Psoas muscle (tissue), 8 donors: ENCODE data around the gene PRR23E. TPM values are rescaled to one million over a fixed set of nuclear protein-coding genes. Genes with fewer than 3 reads are reported as not detected.
A peak's percentile ranks its signal among the peaks of the same experiment; 100 is the strongest.

Experiments
- ATAC-seq, 4 donors: fragments of 200-7000 bp; cut with Tn5 transposase; one replicate each; pipeline ENCODE4 v1.9.1; 2020; ENCODE audit warnings: moderate library complexity in 3 of 4, mild to moderate bottlenecking in 2 of 4
- DNase-seq, 2 donors: peaks; one replicate each; pipeline ENCODE4 v3.0.0-alpha.2; 2020
- H3K27ac ChIP-seq: fragments of 200-600 bp; one replicate; pipeline ENCODE4 v1.8.0; 2022
- H3K27me3 ChIP-seq, 3 donors: fragments of 200-600 bp in 1 of 3; one replicate each; pipeline versions ENCODE4 v1.6.1 to v1.8.0; 2013 to 2022; ENCODE audit warnings: low read length in 2 of 3, mild to moderate bottlenecking in 2 of 3, moderate library complexity in 1 of 3; ENCODE audit not compliant: insufficient read depth in 3 of 3
- H3K36me3 ChIP-seq, 2 donors: fragments of 200-600 bp in 1 of 2; one replicate each; pipeline versions ENCODE4 v1.6.1 to v1.8.0; 2013 to 2022; ENCODE audit warnings: low read depth in 1 of 2, mild to moderate bottlenecking in 1 of 2, moderate library complexity in 1 of 2; ENCODE audit not compliant: insufficient read depth in 1 of 2
- H3K4me1 ChIP-seq: fragments of 200-600 bp; one replicate; pipeline ENCODE4 v1.8.0; 2022
- H3K4me3 ChIP-seq: fragments of 200-600 bp; one replicate; pipeline ENCODE4 v1.8.0; 2022; ENCODE audit warnings: mild to moderate bottlenecking
- H3K9me3 ChIP-seq: fragments of 200-600 bp; one replicate; pipeline ENCODE4 v1.8.0; 2022
- CTCF ChIP-seq: fragments of 200-600 bp; IDR thresholded peaks from one replicate; pipeline ENCODE4 v1.8.0; 2022; ENCODE audit warnings: antibody characterized with exemption
- WGBS, 3 donors: extraction: QIAGEN DNeasy Blood & Tissue Kit; methylation state at CpG; one replicate each; pipeline versions ENCODE4 v1.1.6 to v1.1.7; 2013; 5-methylcytosine and 5-hydroxymethylcytosine counted together
- intact Hi-C, 2 donors: fragments of 100-400 bp; cut with DNase I; formaldehyde crosslinking; loops; one replicate each; pipeline versions ENCODE4 v1.11.0 to v1.14.2; 2022
- polyA plus RNA-seq, 3 donors: library from polyadenylated mRNA; stranded (reverse); fragments of 200-250 nt; gene quantifications; one replicate each; pipeline ENCODE4 v1.2.3, GENCODE V29; 2013
- total RNA-seq, 4 donors: library from RNA; stranded (reverse); fragmentation: NEBNext Ultra II Directional in 2 of 4; extraction: Animal tissue kit (Norgen Biotek cat#: 25700) in 2 of 4; gene quantifications; one replicate each; pipeline versions ENCODE4 v1.2.1 to v1.2.4, GENCODE V29; 2021 to 2023
- donor health status: healthy with polysubstance abuse.
- donor health status: DM: no; HTN: no; CAD: no; lungs with moderate emphysema.
- donor health status: Bipolar disorder and iron deficiency.
- donor health status: healthy.
- donor health status: DM: yes; HTN: yes; CAD: no.
- donor health status: DM: no; HTN: no; CAD: no.
- donor health status: DM: no; HTN: no; CAD: no.
- donor health status: DM: yes; HTN: yes; CAD: no.

The PRR23E gene
- total and polyA plus RNA-seq, 7 donors = not detected

DNA sequence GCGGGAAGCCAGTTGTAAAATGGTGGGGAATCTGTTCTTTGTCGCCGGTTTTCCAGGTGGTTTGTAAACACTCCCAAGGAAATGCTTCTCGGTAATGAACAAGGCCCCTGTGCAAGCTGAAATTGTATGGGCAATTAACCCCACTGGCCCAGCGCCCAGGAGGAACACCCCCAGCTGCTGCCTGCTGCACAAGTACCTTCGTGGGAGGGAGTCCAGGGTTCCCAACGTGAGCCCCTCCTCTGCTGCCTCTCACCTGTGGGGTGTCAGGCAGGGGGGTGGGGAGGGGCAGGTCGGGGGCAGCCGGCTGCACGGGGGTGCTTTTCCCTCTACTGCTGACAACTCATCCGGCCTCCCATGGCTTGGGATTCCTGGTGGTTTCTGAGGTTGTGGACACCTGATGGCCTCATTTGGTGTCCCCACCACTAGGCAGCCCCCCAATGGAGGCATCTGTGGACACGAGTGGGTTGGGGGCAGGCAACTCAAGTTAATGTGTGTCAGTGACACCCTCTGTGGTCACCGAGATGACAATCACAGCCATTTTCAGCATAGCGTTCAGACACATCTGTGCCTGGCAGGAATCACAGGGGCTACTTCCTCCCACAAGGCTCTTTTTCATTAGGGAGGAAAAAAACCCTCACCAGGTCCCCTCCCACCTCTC is 35.6 kb upstream of the PRR23E start:
- DNase-seq = peak in 1 of 2 donors; percentile 30
- Histone ChIP-seq H3K4me3 (no peak overlapping the region), H3K27ac (no peak overlapping the region), H3K27me3 (peaks cover 0 to 16% (median 2%) of the 10 kb centered on the region in 3 donors), H3K9me3 (no peaks in the 10 kb centered on the region), H3K36me3 (no peaks in the 10 kb centered on the region), H3K4me1 (no peaks in the 10 kb centered on the region)
- no peak for ATAC-seq
- intact Hi-C loops = no loop called here
- 24 to 26% (median 26%) methylated on average over 12 to 14 of the region's 14 CpGs for WGBS, 3 donors
- no peak for TF ChIP-seq CTCF

DNA sequence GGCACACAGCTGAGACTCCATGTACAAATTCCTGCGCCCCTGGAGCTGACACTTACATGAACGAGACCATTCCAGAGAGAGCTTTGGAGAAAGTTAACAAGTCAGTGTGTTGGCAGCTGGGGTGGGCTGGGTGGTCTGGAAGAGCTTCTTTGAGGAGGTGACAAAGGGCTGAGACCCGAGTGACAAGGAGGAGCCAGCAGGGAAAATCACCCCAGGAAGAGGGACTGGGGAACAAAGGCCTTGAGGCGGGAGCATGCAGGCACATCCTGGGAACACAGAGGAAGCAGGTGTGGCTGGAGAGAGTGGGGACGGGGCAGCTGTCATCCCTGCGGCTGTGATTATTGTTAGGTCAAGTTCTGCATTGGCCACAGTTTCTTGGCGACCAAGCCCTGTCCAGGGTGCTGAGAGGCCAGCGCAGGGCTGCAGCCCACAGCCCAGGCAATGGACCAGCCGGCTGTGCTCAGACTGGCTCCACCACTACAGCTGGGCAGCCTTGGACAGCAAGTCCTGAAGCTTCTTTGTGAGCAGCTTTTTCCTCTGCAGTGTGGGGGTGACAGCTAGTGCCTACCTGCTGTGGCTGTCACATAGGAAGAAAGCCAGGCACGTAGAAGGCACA is 34.2 kb upstream of the PRR23E start:
- 20 to 22% (median 20%) methylated on average over 10 of the region's 10 CpGs for WGBS, 3 donors
- Histone ChIP-seq H3K4me1 (no peaks in the 10 kb centered on the region), H3K27me3 (peaks cover 0 to 16% (median 2%) of the 10 kb centered on the region in 3 donors), H3K36me3 (no peaks in the 10 kb centered on the region), H3K9me3 (no peaks in the 10 kb centered on the region), H3K27ac (no peak overlapping the region), H3K4me3 (no peak overlapping the region)
- DNase-seq = peak in 1 of 2 donors; percentile 56
- TF ChIP-seq CTCF = no peak
- intact Hi-C loops = no loop called here
- ATAC-seq = peak; percentile 38 to 77 (median 64)

- peaks cover 0 to 16% (median 2%) of the 10 kb centered on the region in 3 donors for H3K27me3 ChIP-seq
- no peak for TF ChIP-seq CTCF
- 20 to 32% (median 27%) methylated on average over 7 of the region's 7 CpGs for WGBS, 3 donors
Observed at GRCh38 chr3:127159543-127159942, 33.4 kb upstream of the PRR23E start.

DNA sequence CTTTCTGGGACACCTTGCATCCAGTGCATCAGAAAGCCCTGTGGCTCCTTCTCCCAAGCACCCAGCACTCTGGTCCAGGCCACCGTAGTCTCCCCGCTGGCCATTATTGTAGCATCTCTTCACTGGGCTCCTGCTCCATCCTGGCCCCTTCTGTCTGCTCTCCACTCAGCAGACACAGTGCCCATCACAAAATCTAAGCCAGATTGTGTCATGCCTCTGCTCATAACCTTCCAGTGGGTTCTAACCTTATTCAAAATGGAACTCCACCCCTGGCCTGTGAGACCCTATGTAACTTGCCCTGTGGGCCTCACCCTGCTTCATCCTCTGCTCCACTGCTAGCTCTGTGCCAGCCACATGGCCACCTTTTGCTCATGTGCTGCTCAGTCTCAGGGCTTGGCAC is 31.7 kb upstream of the PRR23E start:
- DNase-seq = no peak
- Histone ChIP-seq H3K4me3 (no peak overlapping the region), H3K36me3 (no peaks in the 10 kb centered on the region), H3K27ac (no peak overlapping the region), H3K4me1 (no peaks in the 10 kb centered on the region), H3K27me3 (peaks cover 0 to 16% (median 2%) of the 10 kb centered on the region in 3 donors), H3K9me3 (no peaks in the 10 kb centered on the region)
- WGBS, 3 donors = 93 to 99% (median 95%) methylated on average over 2 of the region's 2 CpGs
- ATAC-seq = no peak
- intact Hi-C loops = no loop called here
- no peak for TF ChIP-seq CTCF

More at GRCh38 chr3:127159543-127159942, 33.4 kb upstream of the PRR23E start:
- no peaks in the 10 kb centered on the region for H3K4me1 ChIP-seq
- H3K27ac ChIP-seq = no peak overlapping the region
- ATAC-seq (no peak), DNase-seq (no peak)
- H3K36me3 ChIP-seq = no peaks in the 10 kb centered on the region
- no peak overlapping the region for H3K4me3 ChIP-seq
- intact Hi-C loops = no loop called here
- H3K9me3 ChIP-seq = no peaks in the 10 kb centered on the region
